Esophagus squamous epithelium (tissue), 4 donors: ENCODE measurements around the gene ANKRD34A.

Experiments
- CTCF ChIP-seq, 6 experiments: fragments of 450-650 bp in 4 of 6; fragments of 200-600 bp in 2 of 6; sonication (generic) in 2 of 6; IDR thresholded peaks; one replicate each; pipeline ENCODE4 v1.5.1; 2016 to 2019; ENCODE audit warnings: antibody characterized with exemption in 6 of 6, mild to moderate bottlenecking in 4 of 6, moderate library complexity in 4 of 6
- POLR2A ChIP-seq, 4 donors: fragments of 450-650 bp; IDR thresholded peaks; one replicate each; pipeline ENCODE4 v1.6.1; 2017; ENCODE audit warnings: antibody characterized with exemption in 4 of 4, mild to moderate bottlenecking in 4 of 4, moderate library complexity in 3 of 4

GRCh38 chr1:145983960-145984830 lies 19.8 kb upstream of the ANKRD34A start:
- no peak for TF ChIP-seq CTCF (IDR thresholded peaks at IDR 0.05)
- TF ChIP-seq POLR2A (IDR thresholded peaks at IDR 0.05), result peak in 1 of 4 donors; percentile 28
